Measurements from ENCODE around the gene STH.

DNA sequence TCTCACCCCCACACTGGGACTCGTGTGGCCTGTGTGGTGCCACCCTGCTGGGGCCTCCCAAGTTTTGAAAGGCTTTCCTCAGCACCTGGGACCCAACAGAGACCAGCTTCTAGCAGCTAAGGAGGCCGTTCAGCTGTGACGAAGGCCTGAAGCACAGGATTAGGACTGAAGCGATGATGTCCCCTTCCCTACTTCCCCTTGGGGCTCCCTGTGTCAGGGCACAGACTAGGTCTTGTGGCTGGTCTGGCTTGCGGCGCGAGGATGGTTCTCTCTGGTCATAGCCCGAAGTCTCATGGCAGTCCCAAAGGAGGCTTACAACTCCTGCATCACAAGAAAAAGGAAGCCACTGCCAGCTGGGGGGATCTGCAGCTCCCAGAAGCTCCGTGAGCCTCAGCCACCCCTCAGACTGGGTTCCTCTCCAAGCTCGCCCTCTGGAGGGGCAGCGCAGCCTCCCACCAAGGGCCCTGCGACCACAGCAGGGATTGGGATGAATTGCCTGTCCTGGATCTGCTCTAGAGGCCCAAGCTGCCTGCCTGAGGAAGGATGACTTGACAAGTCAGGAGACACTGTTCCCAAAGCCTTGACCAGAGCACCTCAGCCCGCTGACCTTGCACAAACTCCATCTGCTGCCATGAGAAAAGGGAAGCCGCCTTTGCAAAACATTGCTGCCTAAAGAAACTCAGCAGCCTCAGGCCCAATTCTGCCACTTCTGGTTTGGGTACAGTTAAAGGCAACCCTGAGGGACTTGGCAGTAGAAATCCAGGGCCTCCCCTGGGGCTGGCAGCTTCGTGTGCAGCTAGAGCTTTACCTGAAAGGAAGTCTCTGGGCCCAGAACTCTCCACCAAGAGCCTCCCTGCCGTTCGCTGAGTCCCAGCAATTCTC is 27.4 kb downstream of the STH start:
- TF ChIP-seq POLR2A (IDR thresholded peaks at IDR 0.05) (no peak), POLR2AphosphoS5 (IDR thresholded peaks at IDR 0.05) (no peak)
- TF ChIP-seq, protein P1, sequence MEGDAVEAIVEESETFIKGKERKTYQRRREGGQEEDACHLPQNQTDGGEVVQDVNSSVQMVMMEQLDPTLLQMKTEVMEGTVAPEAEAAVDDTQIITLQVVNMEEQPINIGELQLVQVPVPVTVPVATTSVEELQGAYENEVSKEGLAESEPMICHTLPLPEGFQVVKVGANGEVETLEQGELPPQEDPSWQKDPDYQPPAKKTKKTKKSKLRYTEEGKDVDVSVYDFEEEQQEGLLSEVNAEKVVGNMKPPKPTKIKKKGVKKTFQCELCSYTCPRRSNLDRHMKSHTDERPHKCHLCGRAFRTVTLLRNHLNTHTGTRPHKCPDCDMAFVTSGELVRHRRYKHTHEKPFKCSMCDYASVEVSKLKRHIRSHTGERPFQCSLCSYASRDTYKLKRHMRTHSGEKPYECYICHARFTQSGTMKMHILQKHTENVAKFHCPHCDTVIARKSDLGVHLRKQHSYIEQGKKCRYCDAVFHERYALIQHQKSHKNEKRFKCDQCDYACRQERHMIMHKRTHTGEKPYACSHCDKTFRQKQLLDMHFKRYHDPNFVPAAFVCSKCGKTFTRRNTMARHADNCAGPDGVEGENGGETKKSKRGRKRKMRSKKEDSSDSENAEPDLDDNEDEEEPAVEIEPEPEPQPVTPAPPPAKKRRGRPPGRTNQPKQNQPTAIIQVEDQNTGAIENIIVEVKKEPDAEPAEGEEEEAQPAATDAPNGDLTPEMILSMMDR (IDR thresholded peaks at IDR 0.05), result no peak

Data from prostate gland (tissue), 2 donors.